Left lung (tissue), 10 donors: ENCODE results near the gene NENF. TPM values are rescaled to one million over a fixed set of nuclear protein-coding genes. Genes with fewer than 3 reads are reported as not detected.
"Not testable (repeated sequence)": the region's sequence is repeated elsewhere in the genome, so short reads cannot be mapped to it uniquely, and the experiment has no call there.

Experiments used
- ATAC-seq: fragments of 200-7000 bp; cut with Tn5 transposase; one replicate; pipeline ENCODE4 v1.9.1; 2020; ENCODE audit warnings: moderate library complexity
- DNase-seq, 4 donors: peaks; one replicate each; pipeline ENCODE4 v3.0.0-alpha.2; 2013 to 2020
- H3K27ac ChIP-seq, 2 donors: fragments of 200-600 bp; sonication (generic) in 1 of 2; one replicate each; pipeline versions ENCODE4 v1.5.0 to v1.8.0; 2020 to 2021
- H3K27me3 ChIP-seq, 2 donors: fragments of 200-600 bp; sonication (generic) in 1 of 2; one replicate each; pipeline versions ENCODE4 v1.5.0 to v1.8.0; 2020 to 2021
- H3K36me3 ChIP-seq, 2 donors: fragments of 200-600 bp; sonication (generic) in 1 of 2; one replicate each; pipeline versions ENCODE4 v1.5.0 to v1.8.0; 2020 to 2021
- H3K4me1 ChIP-seq, 2 donors: fragments of 200-600 bp; one replicate each; pipeline ENCODE4 v1.8.0; 2021
- H3K4me3 ChIP-seq, 2 donors: fragments of 200-600 bp; sonication (generic) in 1 of 2; one replicate each; pipeline versions ENCODE4 v1.5.0 to v1.8.0; 2020 to 2021; ENCODE audit warnings: mild to moderate bottlenecking in 1 of 2
- H3K9me3 ChIP-seq, 2 donors: fragments of 200-600 bp; sonication (generic) in 1 of 2; one replicate each; pipeline versions ENCODE4 v1.5.0 to v1.8.0; 2020 to 2021
- CTCF ChIP-seq, 2 donors: fragments of 200-600 bp; sonication (generic) in 1 of 2; IDR thresholded peaks; one replicate each; pipeline versions ENCODE4 v1.5.0 to v1.8.0; 2021; ENCODE audit warnings: antibody characterized with exemption in 2 of 2
- intact Hi-C, 2 donors: fragments of 100-400 bp; cut with DNase I; formaldehyde crosslinking; loops; one replicate each; pipeline versions ENCODE4 v1.11.2 to v1.14.2; 2022
- polyA plus RNA-seq, 6 donors: library from polyadenylated mRNA; unstranded; fragments of 120-200 nt; gene quantifications; one replicate each; pipeline ENCODE4 v1.2.1, GENCODE V29; 2013; ENCODE audit not compliant: insufficient read length in 6 of 6
- total RNA-seq, 2 donors: library from RNA; stranded (reverse); fragmentation: NEBNext Ultra II Directional; extraction: Animal tissue kit (Norgen Biotek cat#: 25700); gene quantifications; one replicate each; pipeline ENCODE4 v1.2.1, GENCODE V29; 2021
- donor health status: DM: no; HTN: yes; CAD: no.
- donor health status: DM: no; HTN: no; CAD: no.

NENF gene
- total and polyA plus RNA-seq, 8 donors: 43.2 to 54.4 (median 48.1) TPM

DNA sequence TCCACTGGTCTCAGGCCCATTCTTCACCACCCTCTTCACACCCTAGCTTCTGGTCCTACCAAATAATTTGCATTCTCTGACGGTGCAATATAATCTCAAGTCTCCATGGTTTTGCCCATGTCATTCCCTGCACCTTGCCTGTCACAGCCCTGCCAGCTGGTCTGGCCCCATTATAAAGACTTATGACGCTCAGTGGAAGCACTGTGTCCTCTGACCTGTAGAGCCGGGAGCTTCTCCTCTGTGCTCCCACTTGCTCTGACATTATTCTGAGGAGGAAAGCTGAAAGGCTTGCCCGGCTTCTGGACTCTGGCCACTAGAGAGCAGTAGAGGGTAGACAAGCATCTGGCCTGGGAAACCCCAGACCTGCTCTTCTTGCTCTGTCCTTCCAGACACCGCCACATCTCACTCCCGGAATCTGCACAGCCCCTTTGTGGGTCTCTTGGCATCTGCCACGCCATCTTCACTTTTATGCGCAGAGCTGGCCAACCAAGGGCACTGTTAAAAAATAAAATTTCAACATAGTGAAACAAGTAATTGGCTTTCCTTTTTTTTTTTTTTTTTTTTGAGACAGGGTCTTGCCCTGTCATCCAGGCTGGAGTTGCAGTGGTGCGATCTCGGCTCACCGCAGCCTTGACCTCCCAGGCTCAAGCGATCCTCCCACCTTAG is 44.4 kb downstream of the NENF start:
- H3K27me3 ChIP-seq: no peaks in the 10 kb centered on the region
- ATAC-seq (peak; percentile 99), DNase-seq (peak in 3 of 4 donors; percentile 73 to 88 (median 82))
- H3K27ac ChIP-seq: no peak overlapping the region
- H3K4me1 ChIP-seq: peaks cover 0 to 10% of the 10 kb centered on the region in 2 donors
- no peaks in the 10 kb centered on the region for H3K9me3 ChIP-seq
- no peak overlapping the region for H3K4me3 ChIP-seq
- peak; percentile 83 to 89 for TF ChIP-seq CTCF (IDR thresholded peaks at IDR 0.05)
- intact Hi-C loops: loop anchor here in 1 of 2 donors (5.0 kb wide), 1 partner anchor 130 kb away; the partner anchor contains the start of gene ATF3
- no peaks in the 10 kb centered on the region for H3K36me3 ChIP-seq

DNA sequence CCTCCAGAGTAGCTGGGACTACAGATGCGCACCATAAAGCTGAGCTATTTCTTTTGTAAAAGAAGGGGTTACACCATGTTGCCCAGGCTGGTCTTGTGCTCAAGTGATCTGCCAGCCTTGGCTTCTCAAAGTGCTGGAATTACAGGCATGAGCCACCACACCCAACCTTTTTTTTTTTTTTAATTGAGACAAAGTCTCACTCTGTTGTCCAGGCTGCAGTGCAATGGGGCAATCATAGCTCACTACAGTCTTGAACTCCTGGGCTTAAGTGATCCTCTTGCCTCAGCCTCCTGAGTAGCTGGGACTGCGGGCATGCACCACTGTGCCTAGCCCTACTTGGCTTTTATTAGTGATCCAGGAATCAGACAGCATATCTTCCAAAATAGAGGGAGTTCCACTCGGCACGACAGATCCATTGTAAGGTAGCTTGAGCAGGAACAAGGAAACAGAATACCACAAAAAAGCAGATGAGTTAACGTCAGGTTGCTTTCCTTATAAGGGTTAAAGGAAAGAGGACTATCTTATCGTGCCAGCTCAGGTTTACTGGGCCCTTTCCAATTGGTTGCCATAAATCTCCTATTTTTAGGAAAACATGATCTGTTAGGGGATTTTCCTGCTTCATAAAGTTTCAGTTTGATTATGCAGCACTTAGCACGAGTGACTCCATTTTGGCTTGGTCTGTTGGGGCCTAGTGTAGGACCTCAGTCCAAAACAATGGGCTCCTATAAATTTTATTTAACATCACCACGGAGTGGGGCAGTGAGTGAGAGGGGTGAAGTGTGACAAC is 45.2 kb downstream of the NENF start:
- peak; percentile 12 for ATAC-seq
- H3K4me1 ChIP-seq: peaks cover 0 to 10% of the 10 kb centered on the region in 2 donors
- no peak overlapping the region for H3K27ac ChIP-seq
- DNase-seq: no peak
- H3K9me3 ChIP-seq: no peaks in the 10 kb centered on the region
- H3K36me3 ChIP-seq: no peaks in the 10 kb centered on the region
- no peak overlapping the region for H3K4me3 ChIP-seq
- intact Hi-C loops: loop anchor here in 1 of 2 donors (5.0 kb wide), 1 partner anchor 129 kb away; the partner anchor contains the start of gene ATF3
- H3K27me3 ChIP-seq: no peaks in the 10 kb centered on the region
- TF ChIP-seq CTCF (IDR thresholded peaks at IDR 0.05): no peak

GRCh38 chr1:212478467-212479025 is 45.8 kb downstream of the NENF start:
- Histone ChIP-seq H3K4me3 (no peak overlapping the region), H3K27me3 (no peaks in the 10 kb centered on the region), H3K36me3 (no peaks in the 10 kb centered on the region), H3K9me3 (no peaks in the 10 kb centered on the region), H3K27ac (no peak overlapping the region), H3K4me1 (peaks cover 0 to 10% of the 10 kb centered on the region in 2 donors)
- TF ChIP-seq CTCF (IDR thresholded peaks at IDR 0.05): no peak
- ATAC-seq: no peak
- intact Hi-C loops: loop anchor here in 1 of 2 donors (5.0 kb wide), 1 partner anchor 129 kb away; the partner anchor contains the start of gene ATF3
- DNase-seq: no peak

- no peaks in the 10 kb centered on the region for H3K36me3 ChIP-seq
- peaks cover 0 to 10% of the 10 kb centered on the region in 2 donors for H3K4me1 ChIP-seq
- no peak for TF ChIP-seq CTCF (IDR thresholded peaks at IDR 0.05)
- no peaks in the 10 kb centered on the region for H3K27me3 ChIP-seq
- ATAC-seq (no peak), DNase-seq (no peak)
- no peaks in the 10 kb centered on the region for H3K9me3 ChIP-seq
- H3K4me3 ChIP-seq: no peak overlapping the region
- intact Hi-C loops: loop anchor here in 1 of 2 donors (5.0 kb wide), 1 partner anchor 128 kb away; the partner anchor contains the start of gene ATF3
- no peak overlapping the region for H3K27ac ChIP-seq
These were observed 46.5 kb downstream of the NENF start for GRCh38 chr1:212479188-212479587.

DNA sequence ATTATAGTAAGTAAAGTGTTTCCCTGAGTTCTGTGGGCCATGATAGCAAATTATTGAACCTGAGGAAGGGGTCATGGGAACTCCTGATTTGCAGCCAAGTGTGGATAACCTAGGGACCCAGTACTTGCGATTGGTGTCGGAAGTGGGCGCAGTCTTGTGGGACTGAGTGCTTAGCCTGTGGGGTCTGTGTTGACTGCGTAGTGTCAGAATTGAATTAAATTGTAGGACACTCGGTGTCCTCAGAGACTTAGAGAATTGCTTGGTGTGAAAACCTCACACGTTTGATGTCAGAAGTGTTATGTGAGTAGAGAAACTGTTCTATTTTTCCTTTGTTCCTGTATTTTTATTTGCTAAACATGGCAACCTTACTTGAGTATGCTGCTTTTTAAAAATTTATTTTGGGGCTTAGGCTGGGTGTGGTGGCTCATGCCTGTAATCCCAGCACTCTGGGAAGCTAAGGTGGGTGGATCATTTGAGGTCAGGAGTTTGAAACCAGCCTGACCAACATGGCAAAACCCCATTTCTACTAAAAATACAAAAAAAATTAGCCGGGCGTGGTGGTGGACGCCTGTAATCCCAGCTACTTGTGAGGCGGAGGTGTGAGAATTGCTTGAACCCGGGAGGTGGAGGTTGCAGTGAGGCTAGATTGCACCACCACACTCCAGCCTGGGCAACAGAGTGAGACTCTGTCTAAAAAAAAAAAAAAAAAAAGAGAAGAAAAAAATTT is 48.2 kb downstream of the NENF start:
- H3K9me3 ChIP-seq, H3K27ac ChIP-seq, DNase-seq, H3K4me1 ChIP-seq, intact Hi-C loops, H3K4me3 ChIP-seq, H3K27me3 ChIP-seq, H3K36me3 ChIP-seq, ATAC-seq: not testable (repeated sequence)
